Keratinocyte (primary cell): Measurements from ENCODE around the gene TEKT3. TPM values are rescaled to one million over a fixed set of nuclear protein-coding genes. Genes with fewer than 3 reads are reported as not detected.

ENCODE experiments used
- DNase-seq: peaks from one replicate; pipeline ENCODE4 v3.0.0-alpha.2; 2011; ENCODE audit warnings: low read depth, missing footprints, low spot score
- FAIRE-seq: peaks from 2 replicates; lab custom pipeline; 2011; peaks lifted over from hg19 to GRCh38; lab: Jason Lieb, UNC
- H2AFZ ChIP-seq: 2 replicates; pipeline ENCODE4 v1.6.0; 2012; ENCODE audit warnings: low read length, control low read depth, inconsistent platforms; ENCODE audit not compliant: control insufficient read depth
- H3K27ac ChIP-seq: 2 replicates; pipeline ENCODE4 v1.5.1; 2011; ENCODE audit warnings: low read length; ENCODE audit not compliant: control insufficient read depth, insufficient read depth
- H3K27me3 ChIP-seq: 3 replicates; pipeline ENCODE4 v1.6.0; 2011; ENCODE audit warnings: low read length; ENCODE audit not compliant: control insufficient read depth, insufficient read depth; ENCODE audit errors: extremely low read depth
- H3K36me3 ChIP-seq, 2 experiments: 2 replicates in 1 of 2; 3 replicates in 1 of 2; pipeline ENCODE4 v1.5.1; 2011; ENCODE audit warnings: low read length in 2 of 2, mild to moderate bottlenecking in 1 of 2; ENCODE audit not compliant: control insufficient read depth in 2 of 2, insufficient read depth in 2 of 2; ENCODE audit errors: extremely low read depth in 1 of 2
- H3K4me1 ChIP-seq: 3 replicates; pipeline ENCODE4 v1.5.1; 2011; ENCODE audit warnings: low read length; ENCODE audit not compliant: control insufficient read depth, insufficient read depth; ENCODE audit errors: extremely low read depth
- H3K4me2 ChIP-seq: 3 replicates; pipeline ENCODE4 v1.6.0; 2011; ENCODE audit warnings: low read depth, low read length; ENCODE audit not compliant: control insufficient read depth, insufficient read depth; ENCODE audit errors: extremely low read depth
- H3K4me3 ChIP-seq, 3 experiments: fragments of 200-600 bp in 1 of 3; sonication (generic) in 1 of 3; 2 replicates in 2 of 3; 3 replicates in 1 of 3; pipeline ENCODE4 v1.5.1; 2011 to 2016; ENCODE audit warnings: low read length in 3 of 3, mild to moderate bottlenecking in 3 of 3, control low read depth in 2 of 3, inconsistent platforms in 1 of 3, low read depth in 1 of 3, mixed read lengths in 1 of 3, mixed run types in 1 of 3, moderate library complexity in 1 of 3; ENCODE audit not compliant: control insufficient read depth in 2 of 3, insufficient read depth in 2 of 3; ENCODE audit errors: extremely low read depth in 1 of 3
- H3K79me2 ChIP-seq: 2 replicates; pipeline ENCODE4 v1.6.0; 2012; ENCODE audit warnings: low read length; ENCODE audit not compliant: control insufficient read depth, insufficient read depth
- H3K9ac ChIP-seq: 3 replicates; pipeline ENCODE4 v1.6.0; 2011; ENCODE audit warnings: low read length; ENCODE audit not compliant: control insufficient read depth, insufficient read depth; ENCODE audit errors: extremely low read depth
- H3K9me1 ChIP-seq: 3 replicates; pipeline ENCODE4 v1.6.0; 2011; ENCODE audit warnings: low read length; ENCODE audit not compliant: control insufficient read depth, insufficient read depth; ENCODE audit errors: extremely low read depth
- H3K9me3 ChIP-seq: 2 replicates; pipeline ENCODE4 v1.5.1; 2012; ENCODE audit warnings: low read depth, low read length; ENCODE audit not compliant: control insufficient read depth
- H4K20me1 ChIP-seq: 3 replicates; pipeline ENCODE4 v1.6.0; 2011; ENCODE audit warnings: low read length; ENCODE audit not compliant: control insufficient read depth, insufficient read depth; ENCODE audit errors: extremely low read depth
- EZH2 ChIP-seq: IDR thresholded peaks from one replicate; pipeline ENCODE4 v1.6.1; 2012; ENCODE audit warnings: inconsistent platforms, mild to moderate bottlenecking, low read length, moderate library complexity
- dilution Hi-C: fragments of 300-500 bp; cut with MboI; formaldehyde crosslinking; loops from one replicate; pipeline ENCODE4 v1.7.0; 2020; ENCODE audit warnings: low sequenced_read_pairs; ENCODE audit not compliant: extremely low pct_ligation_motif_present
- polyA plus RNA-seq, 5 experiments: library from polyadenylated mRNA; depleted of rRNA in 3 of 5; stranded (reverse) in 3 of 5; stranded (forward) in 1 of 5; unstranded in 1 of 5; fragments of >200 nt; gene quantifications; 1 replicate in 1 of 5; 2 replicates in 3 of 5; 3 replicates in 1 of 5; pipeline versions ENCODE4 v1.2.1 to v1.2.3, GENCODE V29; 2011 to 2012; ENCODE audit warnings: missing spikeins in 2 of 5, low read depth in 1 of 5, low replicate concordance in 1 of 5
- TF ChIP-seq, protein P1 (sequence below), 3 experiments: IDR thresholded peaks in 1 of 3; conservative IDR thresholded peaks in 1 of 3; optimal IDR thresholded peaks in 1 of 3; 2 replicates in 2 of 3; 3 replicates in 1 of 3; pipeline versions ENCODE3 to v1.5.1; 2011; ENCODE audit warnings: low read length in 3 of 3, mild to moderate bottlenecking in 3 of 3, moderate library complexity in 2 of 3, control low read depth in 1 of 3, inconsistent platforms in 1 of 3; ENCODE audit not compliant: insufficient read depth in 2 of 3; ENCODE audit errors: extremely low read depth in 1 of 3

TEKT3 gene
- polyA plus RNA-seq, 1 donor (not counting 4 experiments of a cell fraction or from before 2014, with no cell fraction given) = 0.16 TPM

DNA sequence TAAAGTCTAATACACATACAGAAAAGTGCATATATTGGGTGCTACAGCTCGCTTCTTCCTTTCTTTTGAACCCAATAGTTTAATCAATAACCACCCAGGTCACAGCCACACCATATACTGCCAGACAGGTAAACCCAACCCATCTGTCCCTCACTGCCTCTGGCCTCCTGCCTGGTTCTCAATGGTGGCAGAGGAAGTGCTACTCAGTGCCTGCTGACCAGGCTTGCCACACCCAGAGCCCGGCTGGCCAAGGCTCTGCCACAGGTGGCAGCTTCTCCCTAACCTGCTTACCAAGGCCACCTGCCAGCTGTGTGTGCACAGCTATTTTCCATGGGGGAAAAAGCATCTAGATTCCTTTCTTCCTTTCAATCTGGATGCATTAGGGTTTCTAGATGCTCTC is 76.9 kb downstream of the TEKT3 start:
- Histone ChIP-seq H3K9me1 (no peaks in the 10 kb centered on the region), H3K4me2 (no peak overlapping the region), H3K79me2 (no peaks in the 10 kb centered on the region), H3K4me3 (no peak overlapping the region), H2AFZ (no peak overlapping the region), H3K9me3 (no peaks in the 10 kb centered on the region), H3K9ac (no peak overlapping the region), H3K36me3 (no peaks in the 10 kb centered on the region), H4K20me1 (no peaks in the 10 kb centered on the region), H3K4me1 (peaks cover 24% of the 10 kb centered on the region), H3K27ac (no peak overlapping the region), H3K27me3 (peaks cover 36% of the 10 kb centered on the region)
- dilution Hi-C loops = no loop called here
- FAIRE-seq (no peak), DNase-seq (no peak)
- TF ChIP-seq EZH2 = no peak
- TF ChIP-seq, protein P1, sequence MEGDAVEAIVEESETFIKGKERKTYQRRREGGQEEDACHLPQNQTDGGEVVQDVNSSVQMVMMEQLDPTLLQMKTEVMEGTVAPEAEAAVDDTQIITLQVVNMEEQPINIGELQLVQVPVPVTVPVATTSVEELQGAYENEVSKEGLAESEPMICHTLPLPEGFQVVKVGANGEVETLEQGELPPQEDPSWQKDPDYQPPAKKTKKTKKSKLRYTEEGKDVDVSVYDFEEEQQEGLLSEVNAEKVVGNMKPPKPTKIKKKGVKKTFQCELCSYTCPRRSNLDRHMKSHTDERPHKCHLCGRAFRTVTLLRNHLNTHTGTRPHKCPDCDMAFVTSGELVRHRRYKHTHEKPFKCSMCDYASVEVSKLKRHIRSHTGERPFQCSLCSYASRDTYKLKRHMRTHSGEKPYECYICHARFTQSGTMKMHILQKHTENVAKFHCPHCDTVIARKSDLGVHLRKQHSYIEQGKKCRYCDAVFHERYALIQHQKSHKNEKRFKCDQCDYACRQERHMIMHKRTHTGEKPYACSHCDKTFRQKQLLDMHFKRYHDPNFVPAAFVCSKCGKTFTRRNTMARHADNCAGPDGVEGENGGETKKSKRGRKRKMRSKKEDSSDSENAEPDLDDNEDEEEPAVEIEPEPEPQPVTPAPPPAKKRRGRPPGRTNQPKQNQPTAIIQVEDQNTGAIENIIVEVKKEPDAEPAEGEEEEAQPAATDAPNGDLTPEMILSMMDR (optimal IDR thresholded peaks at IDR 0.05 in 1 of 3, IDR thresholded peaks at IDR 0.05 in 1 of 3, conservative IDR thresholded peaks at IDR 0.05 in 1 of 3; ENCODE audit: extremely low read depth in 1 of 3, insufficient read depth in 2 of 3, low read length in 3 of 3) = no peak

GRCh38 chr17:15263680-15264079 is 77.7 kb downstream of the TEKT3 start:
- no peaks in the 10 kb centered on the region for H3K36me3 ChIP-seq
- H3K9ac ChIP-seq = no peak overlapping the region
- peaks cover 24% of the 10 kb centered on the region for H3K4me1 ChIP-seq
- H3K79me2 ChIP-seq = no peaks in the 10 kb centered on the region
- H3K9me1 ChIP-seq = no peaks in the 10 kb centered on the region
- no peak for DNase-seq
- no peak for TF ChIP-seq EZH2
- TF ChIP-seq, protein P1 (optimal IDR thresholded peaks at IDR 0.05 in 1 of 3, IDR thresholded peaks at IDR 0.05 in 1 of 3, conservative IDR thresholded peaks at IDR 0.05 in 1 of 3; ENCODE audit: extremely low read depth in 1 of 3, insufficient read depth in 2 of 3, low read length in 3 of 3) = peak in 1 of 3 experiments; percentile 20
- no peak overlapping the region for H2AFZ ChIP-seq
- H3K4me3 ChIP-seq = no peak overlapping the region
- dilution Hi-C loops = no loop called here
- FAIRE-seq = no peak
- H3K27me3 ChIP-seq = peaks cover 36% of the 10 kb centered on the region
- H4K20me1 ChIP-seq = no peaks in the 10 kb centered on the region
- no peaks in the 10 kb centered on the region for H3K9me3 ChIP-seq
- peak overlapping the region; percentile 94 for H3K4me2 ChIP-seq
- H3K27ac ChIP-seq = no peak overlapping the region
